Dedifferentiated amniotic fluid mesenchymal stem cell (primary cell): ENCODE measurements around the gene CIAO1.
"Not testable (repeated sequence)": the region's sequence is repeated elsewhere in the genome, so short reads cannot be mapped to it uniquely, and the experiment has no call there.

Experiments used
- DNase-seq: peaks from one replicate; pipeline ENCODE4 v3.0.0-alpha.2; 2016; ENCODE audit errors: extremely low spot score

The CIAO1 gene

DNA sequence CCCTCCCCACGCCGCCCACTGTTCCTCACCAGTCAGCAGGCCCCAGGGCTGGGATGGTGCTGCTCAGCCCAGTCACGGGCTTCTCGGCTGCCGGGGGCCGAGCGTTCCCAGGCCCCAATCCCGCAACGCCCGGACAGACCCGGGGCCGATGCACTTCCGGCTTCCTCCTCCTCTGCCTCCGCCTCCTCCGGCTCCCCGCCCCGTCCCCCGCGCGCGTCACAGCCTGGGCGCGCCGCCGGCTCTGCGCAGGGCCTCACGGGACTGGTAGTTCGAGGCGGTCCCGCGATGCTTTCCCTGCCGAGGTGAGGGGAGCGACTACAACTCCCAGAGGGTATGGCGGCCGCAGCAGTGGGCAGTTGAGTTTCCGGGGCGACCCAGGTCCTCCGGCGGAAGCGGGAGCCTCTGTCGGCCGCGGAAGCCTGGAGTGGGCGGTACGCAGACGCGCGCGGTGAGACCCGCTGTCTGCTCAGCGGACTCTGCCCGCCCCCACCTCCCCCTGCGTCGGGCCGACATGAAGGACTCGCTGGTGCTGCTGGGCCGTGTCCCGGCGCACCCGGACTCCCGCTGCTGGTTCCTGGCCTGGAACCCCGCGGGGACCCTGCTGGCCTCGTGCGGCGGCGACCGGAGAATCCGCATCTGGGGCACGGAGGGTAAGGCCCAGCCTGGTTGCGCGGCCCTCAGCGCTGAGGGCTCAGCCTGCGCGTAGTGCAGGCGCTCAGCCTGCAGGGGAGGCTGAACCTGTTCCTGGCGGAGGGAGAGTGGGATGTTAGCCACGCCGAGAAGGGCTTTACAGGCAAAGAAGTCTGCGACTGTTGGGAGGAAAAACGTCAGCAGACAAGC, at the start of gene CIAO1, which contains the start of gene TMEM127:
Gene CIAO1, plus strand, starts transcription at position 386 of the 840 bp plus-strand sequence. Its CDS starts 126 bp downstream, at position 512.
Gene TMEM127, minus strand, starts transcription at position 158 of the 840 bp plus-strand sequence. CDS start 616 bp downstream, outside the sequence.
- DNase-seq = peak; percentile 96

DNA sequence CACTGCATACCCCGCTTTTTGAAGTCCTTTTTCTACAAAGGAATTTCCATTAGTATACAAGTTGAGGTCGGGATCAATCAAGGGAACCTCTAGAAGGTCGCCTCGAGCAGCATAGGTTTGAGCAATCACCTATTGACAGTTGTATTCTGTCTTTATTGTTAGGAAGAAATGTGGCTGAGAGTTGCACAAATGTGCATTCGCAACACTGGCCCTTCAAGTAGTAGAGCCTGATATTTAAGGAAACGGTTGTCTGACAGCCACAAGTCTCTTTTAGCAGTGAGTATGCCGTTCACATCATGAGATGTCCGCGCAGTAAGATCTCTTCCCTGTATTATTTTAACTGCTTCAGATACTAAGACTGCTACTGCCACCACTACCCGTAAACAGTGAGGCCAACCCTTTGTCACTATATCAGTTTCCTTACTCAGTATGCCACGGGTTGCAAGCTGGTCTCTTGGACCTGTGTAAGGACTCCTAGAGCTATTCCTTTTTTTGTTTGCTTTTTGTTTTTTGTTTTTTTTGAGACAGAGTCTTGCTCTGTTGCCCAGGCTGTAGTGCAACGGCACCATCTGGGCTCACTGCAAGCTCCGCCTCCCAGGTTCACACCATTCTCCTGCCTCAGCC, 47.4 kb upstream of the CIAO1 start:
- DNase-seq = no peak

DNA sequence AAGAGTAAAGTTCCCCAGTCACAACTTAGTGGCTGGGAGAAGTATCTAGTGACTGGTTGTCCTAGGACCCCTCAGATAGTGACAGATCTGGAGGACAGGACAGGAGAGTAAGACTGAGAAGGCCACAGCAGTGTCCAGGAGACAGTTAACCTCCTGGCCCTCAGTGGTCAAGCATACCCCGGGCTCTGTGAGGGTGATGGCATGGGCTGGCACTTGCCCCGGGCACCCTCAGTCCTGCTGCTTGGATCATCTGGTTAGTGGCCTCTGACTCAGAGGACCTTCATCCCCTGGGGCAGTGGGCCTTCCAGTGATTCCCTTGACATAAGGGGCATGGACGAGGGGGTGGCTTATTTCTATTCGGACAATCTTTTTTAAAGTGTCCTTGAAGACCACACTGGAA, 46.1 kb upstream of the CIAO1 start:
- DNase-seq = not testable (repeated sequence)

DNA sequence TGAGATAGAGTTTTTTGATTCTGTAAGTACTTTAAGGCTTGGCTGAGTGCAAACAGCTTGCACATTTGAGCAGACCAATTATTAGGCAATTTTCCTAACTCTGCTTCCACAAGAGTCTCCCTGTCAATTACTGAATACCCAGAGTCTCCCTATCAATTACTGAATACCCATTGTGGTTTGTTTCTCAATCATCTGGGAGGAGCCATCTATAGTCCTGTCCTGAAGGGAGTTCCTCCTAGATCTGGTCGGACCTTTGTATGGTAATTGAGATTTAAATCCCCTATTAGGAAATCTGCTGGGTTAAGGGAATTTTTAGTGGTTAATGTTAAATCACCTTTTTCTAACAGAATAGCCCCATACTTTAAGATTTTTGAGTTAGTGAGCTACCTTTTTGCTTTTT, 44.9 kb upstream of the CIAO1 start:
- DNase-seq = not testable (repeated sequence)

DNA sequence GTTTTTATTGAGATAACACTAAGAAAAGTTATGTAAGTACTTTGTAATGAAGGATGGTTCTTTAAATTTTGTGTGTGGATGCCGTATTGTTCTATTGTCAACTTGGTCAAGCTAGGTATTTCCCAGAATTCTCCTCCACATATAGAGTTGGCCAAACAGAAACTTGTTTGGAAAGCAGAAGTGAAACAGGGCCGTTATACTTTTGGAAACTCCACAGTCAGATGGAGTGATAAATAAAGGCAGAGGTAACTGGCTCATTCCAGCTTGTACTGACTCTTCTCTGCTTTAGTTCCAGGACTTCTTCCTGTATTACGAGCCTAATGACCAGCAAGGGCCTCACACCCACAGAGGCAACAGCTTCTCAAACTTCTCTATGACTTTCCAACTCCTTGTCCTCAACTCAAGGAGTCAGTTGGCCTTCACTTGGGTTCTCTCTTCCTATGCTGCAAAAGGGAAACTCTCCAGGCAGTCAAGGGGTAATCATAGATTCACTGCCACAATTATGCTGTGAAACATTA, 41.0 kb upstream of the CIAO1 start:
- no peak for DNase-seq

DNA sequence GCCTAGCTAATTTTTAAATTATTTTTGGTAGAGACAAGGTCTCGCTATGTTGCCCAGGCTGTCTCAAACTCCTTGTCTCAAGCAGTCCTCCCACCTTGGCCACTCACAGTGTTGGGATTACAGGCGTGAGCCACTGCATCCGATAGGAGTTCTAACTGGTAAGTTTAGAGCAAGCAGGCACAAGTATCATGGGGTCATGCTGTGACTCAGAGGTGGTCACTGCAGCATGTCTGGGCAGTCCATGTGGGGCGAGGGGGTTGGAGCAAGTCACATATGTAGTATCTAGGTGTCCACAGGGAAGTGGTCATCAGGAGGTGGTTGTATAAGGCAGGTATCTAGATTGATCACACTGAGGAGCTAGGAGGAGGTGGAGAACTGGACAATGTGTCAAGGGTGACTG, 34.7 kb upstream of the CIAO1 start:
- no peak for DNase-seq

DNA sequence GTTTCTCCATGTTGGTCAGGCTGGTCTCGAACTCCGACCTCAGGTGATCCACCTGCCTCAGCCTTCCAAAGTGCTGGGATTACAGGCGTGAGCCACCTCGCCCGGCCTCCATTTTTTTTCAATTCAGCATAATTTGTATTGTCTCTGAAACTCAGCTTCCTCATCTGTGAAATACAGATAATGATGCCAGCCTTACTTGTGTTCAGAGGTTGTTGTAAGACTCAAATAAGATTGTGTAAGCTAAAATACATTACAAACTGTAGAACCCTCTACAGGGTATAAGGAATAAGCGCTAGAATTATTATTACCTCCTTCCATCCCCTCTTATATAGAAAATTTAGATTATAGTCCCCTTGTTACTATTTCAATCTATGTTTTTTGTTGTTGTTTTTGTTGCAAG, 32.6 kb upstream of the CIAO1 start:
- DNase-seq = no peak

DNA sequence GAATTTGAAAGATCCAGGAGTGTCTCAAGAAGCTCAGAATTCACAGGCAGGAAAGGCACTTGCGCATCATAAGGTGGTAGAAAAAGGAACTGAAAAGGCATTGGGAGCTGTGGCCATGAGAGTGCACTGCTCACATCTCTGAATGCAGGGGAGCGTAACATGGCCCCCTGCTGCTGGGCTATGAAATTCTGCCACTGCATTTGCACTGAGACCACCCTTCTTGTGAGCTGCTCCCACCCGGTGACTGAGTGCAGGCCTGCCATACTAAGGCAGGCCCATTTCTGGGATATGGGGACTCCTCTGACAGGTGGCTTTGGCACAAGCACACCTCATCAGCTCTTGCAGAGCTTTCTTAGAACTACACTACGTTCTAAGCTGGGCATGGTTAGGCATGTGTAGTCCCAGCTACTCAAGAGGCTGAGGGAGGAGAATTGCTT, 32.1 kb upstream of the CIAO1 start:
- DNase-seq = no peak

DNA sequence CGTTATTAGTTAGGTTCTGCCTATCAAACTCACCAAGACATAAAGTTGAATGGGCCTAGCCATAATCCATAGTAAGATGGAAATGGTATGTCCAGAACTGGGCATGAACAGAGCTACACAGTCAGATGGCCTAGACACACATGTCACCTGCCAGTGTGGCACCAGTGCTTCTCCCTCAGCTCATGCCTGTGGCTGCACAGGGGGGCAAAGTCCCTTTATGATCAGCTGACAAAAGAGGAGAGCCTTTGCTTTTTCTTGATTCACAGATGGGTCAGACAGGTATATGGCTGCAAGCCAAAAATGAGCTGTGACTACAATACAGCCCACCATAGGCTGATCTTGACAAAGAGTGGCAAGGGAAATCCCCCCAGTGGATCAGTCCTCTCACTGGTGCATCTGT, 29.1 kb upstream of the CIAO1 start:
- no peak for DNase-seq

DNA sequence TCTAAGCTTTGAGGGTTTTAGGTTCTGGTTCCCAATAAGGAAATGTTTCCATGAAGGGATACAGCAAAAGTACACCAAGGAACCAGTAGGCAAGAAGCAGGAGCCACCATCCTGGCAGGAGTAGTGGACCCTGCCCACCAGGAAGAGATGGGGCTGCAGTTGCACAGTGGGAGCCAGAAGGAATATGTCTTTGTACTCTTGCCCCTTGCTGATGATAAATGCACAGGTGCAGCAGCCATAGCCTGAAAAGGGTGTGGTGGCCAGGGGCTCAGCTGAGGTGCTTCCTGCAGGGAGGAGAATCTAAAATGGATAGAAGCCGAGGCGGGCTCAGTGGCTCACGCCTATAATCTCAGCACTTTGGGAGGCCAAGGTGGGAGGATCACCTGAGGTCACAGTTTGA, 27.8 kb upstream of the CIAO1 start:
- DNase-seq = no peak

DNA sequence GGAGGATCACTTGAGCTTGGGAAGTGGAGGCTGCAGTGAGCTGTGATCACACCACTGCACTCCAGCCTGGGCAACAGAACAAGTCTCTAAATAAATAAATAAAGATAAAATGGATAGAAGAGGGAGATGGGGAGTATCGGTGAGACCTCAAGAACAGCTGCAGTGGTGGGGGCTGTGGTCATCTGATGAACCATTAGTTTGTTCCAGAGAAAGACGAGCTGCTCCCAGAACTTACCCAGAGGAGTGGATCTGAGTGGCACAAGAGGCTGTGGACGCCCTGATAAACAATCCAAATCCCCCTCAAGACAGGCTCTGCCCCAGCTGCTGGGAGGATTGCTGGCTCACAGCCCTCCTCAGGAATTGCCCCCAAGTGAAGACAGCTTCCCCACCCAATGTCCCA, 26.9 kb upstream of the CIAO1 start:
- DNase-seq = no peak

DNA sequence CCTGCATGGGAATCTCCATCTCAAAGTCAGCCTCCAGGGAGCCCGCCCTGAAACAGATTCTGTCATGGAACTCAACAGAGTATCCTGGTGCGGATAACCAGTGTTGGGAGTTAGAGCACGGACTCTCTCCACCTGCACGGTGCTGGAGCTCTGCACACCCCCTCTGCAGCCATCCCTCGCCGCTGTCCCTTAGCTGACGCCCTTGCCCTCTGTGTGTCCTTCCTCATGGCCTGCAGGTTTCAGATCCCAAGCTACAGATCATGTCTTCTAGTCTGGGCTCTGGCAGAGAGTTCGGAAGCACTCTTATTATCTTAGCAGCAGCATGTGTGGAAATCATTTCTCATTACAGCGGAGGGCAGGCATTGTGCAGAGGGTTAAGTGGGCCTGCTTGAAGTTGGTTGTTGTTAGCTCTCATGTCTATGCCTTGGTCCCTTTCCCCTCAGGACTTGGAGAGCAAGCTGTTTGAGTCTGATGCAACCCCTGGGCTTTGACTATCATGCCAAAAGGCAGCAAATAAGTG, 26.2 kb upstream of the CIAO1 start:
- DNase-seq = no peak

DNA sequence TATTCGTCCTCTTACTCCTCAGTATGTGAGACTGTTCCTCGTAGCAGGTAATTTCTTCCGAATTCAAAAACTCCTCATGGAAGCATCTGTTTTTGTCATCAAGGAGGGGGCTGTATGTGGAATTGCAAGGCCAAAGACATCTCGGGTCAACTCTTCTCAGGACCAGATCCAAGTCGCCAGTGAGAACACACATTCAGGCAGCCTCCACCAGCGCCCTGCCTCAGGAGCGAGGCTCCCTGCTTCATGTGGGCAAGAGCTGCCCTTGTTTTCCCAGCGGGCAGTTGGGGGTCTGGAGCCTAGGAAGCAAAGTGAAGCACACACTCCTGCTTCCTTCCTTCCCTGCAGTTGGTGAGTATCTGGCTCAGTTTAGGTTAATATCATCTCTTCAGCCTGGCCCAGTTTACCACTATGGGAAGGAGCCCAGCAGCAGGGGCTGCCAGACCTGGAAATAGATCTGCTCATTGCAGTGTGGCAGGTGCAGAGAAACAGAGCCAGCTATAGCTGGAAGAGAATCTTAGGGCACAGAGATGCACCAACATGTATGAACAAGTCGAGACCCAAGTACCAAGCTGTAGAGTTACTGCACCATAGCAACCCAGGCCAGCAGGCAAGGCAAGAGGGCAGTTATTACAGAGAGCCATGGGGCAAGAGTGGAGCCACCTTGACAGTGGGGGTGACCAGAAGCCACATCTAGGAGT, 25.5 kb upstream of the CIAO1 start:
- DNase-seq = no peak

DNA sequence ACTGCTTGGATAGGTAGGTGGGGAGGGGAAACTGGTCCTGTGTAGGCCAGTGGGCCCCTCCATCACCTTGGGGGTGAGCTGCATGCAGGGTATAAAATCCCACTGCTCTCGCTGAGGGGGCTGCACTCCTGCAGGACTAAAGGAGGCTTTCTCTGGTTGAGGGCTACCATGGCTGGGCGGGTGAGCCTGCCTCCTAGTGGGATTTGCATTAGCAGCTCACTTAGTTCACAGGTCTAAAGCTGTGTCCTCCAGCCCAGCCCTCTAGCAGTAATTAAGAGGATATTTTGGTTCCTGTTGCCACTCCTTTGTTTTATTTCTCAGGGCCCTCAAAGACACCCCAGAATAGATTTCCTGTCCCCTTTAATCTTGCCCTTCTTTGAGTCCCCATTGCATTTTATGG, 24.8 kb upstream of the CIAO1 start:
- no peak for DNase-seq

DNA sequence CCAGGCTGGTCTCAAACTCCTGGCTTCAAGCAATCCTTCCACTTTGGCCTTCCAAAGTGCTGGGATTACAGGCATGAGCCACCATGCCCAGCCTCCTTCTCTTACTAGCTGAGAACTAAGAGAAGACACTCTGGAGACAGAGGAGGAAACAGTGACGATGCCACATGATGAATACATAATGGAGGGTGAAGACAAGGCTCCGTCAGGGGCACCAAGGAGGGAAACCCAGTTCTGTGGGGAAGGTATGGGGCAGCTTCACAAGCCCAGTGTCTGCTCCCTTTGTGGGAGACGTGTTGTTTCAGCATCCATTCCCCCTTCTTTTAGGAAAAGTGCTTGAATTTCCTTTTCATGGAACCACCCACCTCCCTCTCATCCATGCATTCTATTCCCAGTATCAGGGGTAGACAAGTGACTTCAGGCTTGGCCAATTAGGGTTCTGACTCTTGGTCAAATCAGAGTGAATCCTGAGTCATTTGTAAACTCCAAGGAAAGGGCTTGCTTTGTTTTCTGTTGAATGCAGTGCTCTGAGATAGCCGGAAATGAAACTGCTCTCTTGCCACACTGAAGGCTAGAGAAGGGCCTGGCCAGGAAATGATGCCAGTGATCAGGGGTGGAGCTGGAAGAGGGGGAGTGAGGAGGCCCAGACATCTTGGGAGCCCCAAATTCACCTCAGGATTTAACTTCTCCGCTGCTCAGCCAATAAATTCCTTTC, 24.0 kb upstream of the CIAO1 start:
- peak; percentile 56 for DNase-seq

DNA sequence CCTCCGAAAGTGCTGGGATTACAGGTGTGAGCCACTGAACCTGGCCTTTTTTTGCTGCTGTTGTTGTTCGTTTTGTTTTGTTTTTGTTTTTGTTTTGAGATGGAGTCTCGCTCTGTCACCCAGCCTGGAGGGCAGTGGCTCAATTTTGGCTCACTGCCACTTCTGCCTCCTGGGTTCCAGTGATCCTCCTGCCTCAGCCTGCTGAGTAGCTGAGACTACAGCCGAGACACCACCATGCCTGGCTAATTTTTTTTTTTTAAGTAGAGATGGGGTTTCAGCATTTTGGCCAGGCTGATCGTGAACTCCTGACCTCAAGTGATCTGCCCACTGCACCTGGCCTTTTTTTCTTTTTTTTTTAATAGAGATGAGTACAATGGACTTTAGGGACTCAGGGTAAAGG, 22.2 kb upstream of the CIAO1 start:
- DNase-seq = no peak

DNA sequence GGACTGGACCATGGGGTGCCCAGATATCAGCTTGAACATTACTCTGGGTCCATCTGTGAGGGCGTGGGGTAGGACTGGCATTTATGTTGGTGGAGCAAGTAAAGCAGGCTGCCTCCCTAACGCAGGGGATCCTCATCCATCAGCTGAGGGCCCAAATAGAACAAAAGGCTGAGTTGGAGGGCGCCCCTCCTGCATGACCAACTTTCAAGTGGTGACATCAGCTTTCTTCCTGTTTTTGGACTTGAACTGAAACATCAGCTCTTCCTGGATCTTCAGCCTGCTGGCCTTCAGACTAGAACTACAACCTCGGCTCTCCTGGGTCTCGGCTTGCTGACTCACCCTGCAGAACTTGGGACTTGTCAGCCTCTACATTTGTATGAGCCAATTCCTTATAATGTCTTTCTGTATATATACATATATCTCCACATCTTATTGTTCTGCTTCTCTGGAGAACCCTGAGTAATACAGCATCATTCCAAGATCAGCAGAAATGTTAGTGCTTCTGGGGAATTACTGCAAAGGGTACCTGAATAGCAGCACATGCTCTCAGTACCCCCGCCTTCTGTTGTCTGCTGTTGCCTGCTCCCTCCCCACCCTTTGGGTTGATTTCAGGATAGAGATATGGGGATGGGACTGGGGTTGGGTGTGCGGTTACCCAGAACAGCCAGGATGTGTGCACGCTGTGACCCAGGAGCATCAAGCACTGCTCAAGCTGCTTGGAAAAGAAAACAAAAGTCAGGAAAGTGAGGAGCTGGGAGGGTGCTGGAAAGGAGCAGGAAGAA, 20.2 kb upstream of the CIAO1 start:
- DNase-seq = no peak

DNA sequence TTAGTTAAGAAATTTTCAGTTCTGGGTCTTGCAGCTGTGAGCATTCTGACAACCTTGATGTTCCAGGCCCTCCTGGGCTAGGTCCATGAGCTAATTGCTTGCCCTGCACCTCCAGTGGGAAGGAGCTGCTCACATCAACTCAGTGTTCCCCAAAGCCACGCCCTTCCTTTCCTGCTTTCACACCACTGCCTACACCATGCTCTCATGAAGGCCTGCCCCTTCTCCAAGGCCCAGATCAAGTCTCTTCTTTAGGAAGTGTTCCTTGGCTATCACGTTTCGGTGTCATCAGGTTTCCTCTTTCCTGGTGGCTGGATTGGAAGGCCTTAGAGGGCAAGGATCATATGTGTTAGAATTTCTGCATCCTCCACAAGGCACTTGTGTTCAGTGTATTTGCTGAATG, 19.0 kb upstream of the CIAO1 start:
- no peak for DNase-seq

DNA sequence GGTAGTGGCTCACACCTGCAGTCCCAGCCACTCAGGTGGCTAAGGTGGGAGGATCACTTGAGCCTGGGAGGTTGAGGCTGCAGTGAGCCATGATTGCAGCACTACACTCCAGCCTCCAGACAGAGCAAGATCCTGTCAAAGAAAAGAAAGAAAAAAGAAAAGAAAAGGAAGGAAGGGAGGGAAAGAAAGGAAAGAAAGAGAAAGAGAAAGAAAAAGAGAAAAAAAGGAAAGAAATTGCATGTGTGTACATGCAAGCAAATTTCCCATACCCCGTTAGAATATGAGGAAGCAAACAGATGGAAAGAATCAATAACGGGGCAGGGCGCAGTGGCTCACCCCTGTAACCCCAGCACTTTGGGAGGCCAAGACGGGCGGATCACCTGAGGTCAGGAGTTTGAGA, 18.1 kb upstream of the CIAO1 start:
- no peak for DNase-seq

DNA sequence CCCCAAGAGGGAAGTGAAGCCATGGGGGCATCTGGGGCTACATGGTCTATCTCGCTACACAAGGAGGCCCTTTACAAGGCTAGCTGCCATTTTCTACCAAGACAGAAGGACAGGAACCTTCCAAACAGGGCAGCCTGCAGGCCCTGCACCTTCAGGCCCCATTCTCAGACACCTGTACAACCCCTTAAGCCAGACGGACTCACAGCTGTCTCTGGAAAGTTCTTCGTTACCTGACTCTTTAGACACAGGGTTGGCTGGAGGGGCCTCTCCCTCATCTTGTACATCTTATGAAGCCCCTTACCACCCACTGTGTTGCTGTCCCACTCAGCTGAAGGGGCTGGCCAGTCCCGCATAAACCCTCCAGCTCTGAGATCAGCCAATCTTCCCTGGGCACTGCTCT, 17.4 kb upstream of the CIAO1 start:
- no peak for DNase-seq

DNA sequence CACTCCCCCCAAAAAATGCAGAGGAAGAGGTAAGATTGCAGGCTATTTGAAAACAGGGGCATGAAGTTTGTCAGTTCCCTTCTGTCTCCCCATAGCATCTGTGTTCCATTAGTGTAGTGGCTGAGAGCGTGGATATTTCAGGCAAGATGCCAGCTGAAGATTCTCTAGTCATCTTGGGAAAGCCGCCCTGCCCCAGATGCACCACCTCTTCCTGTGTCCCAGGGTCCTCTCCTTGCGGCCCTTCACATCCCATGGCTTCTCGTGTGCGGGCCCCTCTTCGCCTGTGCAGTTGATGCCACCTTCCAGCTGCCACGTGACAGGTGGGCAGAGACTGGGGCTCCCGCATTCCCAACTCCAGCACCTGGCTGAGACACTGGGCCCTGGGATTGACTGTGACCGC, 16.4 kb upstream of the CIAO1 start:
- DNase-seq = peak; percentile 60
